GDM1 (cell line): ENCODE data around the gene DDOST.
"Not testable (repeated sequence)": the region's sequence is repeated elsewhere in the genome, so short reads cannot be mapped to it uniquely, and the experiment has no call there.

Source experiments
- DNase-seq: peaks from one replicate; lab custom pipeline; 2025; lab: John Stamatoyannopoulos, UW

Gene DDOST

DNA sequence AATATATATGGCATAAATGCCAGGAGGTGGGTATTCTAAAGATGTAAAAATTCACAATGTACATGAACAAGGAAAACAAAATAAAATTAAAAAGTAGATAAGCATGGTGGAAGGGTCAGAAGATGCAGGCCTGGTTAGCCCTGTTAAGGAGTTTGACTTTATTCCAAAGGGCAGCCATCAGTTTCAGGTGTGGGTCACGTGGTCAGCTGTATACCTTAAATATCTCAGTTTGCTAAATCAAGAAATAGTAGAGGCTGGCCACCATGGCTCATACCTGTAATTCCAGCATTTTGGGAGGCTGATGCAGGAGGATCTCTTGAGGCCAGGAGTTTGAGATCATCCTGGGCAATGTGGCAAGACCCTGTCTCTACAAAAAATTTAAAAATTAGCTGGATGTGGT, 36.5 kb downstream of the DDOST start:
- DNase-seq = no peak

DNA sequence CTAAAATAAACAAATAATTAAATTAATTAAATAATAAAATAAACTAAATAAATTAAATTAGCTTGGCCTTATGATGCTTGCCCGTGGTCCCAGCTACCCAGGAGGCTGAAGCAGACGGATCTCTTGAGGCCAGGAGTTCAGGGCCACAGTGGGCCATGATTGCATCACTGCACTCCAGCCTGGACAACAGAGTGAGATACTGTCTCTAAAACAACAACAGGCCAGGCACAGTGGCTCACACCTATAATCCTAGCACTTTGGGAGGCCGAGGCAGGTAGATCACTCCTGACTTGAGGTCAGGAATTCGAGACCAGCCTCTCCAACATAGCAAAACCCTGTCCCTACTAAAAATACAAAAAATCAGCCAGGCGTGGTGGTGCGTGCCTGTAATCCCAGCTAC, 40.2 kb downstream of the DDOST start:
- DNase-seq = no peak

DNA sequence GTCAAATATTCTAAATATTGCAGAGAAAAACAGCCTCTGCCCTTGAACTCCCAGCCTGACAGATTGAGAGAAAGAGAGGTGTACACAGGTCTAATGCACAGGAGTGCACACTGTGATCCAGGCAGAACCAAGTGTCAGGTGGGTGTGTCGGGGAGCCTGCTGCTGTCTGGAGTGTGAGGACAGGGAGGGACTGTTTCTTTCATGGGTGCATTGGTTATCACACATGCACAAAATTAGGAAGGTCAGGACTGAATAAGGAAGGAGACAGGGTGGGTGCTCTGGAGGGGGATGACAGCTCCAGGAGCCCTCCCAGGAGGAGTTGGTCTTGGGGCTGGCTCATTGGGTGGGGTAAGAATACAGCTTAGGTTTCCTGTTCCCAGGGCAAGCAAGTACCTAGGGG, 41.2 kb downstream of the DDOST start:
- DNase-seq = no peak

DNA sequence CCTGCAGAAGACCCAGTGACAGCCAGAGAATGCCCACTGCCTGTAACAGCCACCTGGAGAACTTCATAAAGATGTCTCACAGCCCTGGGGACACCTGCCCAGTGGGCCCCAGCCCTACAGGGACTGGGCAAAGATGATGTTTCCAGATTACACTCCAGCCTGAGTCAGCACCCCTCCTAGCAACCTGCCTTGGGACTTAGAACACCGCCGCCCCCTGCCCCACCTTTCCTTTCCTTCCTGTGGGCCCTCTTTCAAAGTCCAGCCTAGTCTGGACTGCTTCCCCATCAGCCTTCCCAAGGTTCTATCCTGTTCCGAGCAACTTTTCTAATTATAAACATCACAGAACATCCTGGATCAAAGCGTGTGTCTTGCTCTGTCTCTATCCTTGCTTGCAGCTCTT, 42.6 kb downstream of the DDOST start:
- DNase-seq = no peak

DNA sequence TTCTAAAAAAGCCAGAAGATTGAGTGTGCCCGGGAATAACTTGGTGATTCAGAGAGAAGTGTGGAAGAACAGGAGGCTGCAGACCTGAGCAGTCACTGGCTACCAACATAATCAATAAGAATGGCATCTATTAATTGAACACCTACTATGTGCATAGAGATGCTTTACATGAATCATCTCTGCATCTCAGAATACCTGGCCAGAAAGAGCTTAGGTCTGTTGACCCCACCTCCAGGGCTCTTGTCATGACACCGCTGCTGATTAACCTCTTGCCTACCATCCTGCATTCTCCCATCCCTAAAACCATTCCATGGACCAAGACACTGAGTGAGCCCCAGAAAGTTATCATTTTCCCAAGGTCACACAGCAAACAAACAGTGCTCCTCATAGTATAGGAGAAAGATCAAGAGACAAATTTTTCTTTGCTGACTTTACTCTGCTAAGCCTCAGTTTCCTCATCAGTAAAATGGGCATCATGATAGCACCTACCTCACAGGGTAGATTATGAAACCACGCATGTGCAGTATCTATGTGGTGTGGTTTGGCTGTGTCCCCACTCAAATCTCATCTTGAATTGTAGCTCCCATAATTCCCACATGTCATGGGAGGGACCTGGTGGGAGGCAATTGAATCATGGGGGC, 44.2 kb downstream of the DDOST start:
- DNase-seq = no peak

DNA sequence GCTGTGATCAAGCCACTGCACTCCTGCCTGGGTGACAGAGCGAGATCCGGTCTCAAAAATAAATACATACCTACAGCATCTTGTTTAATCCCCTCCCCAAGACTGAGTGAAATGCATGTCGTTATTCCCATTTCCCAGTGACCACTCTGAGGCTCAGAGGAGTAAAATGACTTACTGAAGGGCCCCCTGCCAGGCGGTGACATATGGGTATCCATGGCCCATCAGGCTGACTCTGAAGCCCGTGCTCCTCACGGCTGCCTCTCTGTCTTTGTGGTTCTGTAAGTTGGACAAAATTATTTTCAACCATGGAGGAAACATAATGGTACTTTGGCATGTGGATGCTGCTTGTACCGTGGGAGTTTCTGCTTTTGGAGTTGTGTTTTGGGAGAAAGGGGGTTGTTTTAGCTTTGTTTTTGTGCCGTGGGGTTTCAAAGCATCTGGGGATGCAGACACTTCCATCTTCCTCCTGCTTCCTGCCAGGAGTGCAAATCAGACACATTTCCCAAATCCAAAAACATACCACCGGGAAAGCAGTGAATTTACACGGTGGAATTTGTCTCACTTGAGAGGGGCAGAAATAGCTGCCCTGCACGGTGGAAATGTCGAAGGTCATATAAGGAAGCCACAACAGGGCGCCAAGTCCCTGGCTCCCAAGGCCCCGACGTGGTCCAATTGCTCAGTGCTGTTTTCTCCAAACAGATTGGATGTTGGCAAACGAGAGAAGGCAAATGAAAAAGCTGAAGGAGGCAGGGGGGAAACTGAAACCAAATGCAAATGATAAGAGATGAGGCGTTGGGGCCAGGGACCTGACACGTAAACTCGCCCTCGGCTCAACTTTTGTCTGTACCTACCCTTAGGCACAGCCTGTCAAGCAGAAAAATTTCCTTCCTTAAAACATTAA, 45.0 kb downstream of the DDOST start:
- DNase-seq = no peak

DNA sequence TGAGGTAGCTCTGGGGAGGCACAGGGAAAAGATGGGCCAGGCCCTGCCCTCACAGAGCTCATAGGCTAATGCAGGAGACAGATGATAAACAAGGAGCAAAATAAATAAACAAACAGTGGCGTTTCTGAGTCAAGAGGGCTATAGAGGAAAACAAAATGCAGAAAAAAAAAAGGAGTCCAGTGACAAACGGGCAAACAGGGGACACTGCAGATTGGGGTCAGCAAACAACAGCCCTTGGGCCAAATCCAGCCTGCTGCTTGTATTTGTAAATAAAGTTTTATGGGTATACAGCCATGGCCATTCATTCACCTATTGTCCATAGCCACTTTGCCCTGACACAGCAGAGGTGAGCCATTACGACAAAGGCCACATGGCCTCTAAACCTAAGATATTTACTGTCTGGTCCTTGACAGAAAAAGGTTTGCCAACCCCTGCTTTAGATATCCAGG, 47.0 kb downstream of the DDOST start:
- no peak for DNase-seq

DNA sequence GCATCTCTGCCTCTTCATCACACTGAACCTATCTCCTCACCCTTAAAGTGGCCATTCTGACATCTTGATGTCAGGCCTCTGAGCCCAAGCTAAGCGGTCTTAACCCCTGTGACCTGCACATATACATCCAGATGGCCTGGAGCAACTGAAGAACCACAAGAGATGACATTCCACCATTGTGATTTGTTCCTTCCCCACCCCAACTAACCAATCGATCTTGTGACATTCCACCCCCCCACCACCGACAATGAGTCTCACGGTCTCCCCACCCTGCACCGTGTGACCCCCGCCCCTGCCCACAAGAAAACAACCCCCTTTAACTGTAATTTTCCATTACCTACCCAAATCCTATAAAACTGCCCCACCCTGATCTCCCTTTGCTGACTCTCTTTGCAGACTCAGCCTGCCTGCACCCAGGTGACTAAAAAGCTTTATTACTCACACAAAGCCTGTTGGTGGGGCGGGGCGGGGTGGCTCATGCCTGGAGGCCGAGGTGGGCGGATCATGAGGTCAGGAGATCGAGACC, 48.9 kb downstream of the DDOST start:
- DNase-seq = no peak

DNA sequence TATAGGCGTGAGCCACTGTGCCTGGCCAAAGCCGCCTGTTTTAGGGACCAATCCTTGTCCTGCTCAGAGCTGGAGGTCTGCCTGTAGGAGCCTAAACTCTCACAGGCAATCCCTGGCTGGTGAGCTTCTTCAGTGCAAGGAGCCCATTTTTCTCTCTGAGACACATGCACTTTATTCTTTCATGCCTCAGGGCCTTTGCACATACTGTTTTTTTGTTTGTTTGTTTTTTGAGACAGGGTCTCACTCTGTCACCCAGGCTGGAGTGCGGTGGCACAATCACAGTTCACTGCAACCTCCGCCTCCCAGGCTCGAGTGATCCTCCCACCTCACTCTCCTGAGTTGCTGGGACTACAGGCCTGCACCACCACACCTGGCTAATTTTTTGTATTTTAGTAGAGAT, 49.5 kb downstream of the DDOST start:
- DNase-seq = no peak

DNA sequence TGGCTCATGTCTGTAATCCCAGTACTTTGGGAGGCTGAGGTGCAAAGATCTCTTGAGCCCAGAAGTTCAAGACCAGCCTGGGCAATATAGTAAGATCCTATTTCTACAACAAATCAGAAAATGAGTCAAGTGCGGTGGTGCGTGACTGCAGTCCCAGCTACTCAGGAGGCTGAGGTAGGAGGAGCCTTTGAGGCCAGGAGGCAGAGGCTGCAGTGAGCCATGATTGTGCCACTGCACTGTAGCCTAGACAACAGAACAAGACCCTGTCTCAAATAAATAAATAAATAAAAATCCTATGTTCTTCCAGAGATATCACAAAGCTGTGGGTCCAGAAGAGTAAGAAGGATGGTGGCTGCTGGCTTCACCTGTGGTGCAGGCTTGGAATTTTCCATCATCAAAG, 50.2 kb downstream of the DDOST start:
- no peak for DNase-seq

DNA sequence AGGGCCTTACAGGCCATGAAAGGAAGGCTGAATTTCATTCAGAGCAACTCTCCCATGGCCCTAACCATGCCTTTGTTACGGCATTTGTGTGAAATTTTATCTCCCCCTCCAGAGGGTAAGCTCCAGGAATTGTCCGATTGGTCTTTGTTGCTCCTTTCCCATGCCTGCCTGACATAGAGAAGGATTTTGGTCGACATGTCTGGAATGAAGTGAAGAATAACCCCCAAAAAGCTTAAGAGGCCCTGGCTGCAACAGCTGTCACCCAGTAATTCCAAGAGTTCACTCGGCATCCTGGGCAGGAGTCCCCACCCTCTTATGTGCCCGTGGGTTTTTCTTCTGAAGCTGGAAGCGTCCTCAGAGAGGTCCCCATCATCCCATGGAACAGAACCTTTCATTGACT, 51.6 kb downstream of the DDOST start:
- no peak for DNase-seq

DNA sequence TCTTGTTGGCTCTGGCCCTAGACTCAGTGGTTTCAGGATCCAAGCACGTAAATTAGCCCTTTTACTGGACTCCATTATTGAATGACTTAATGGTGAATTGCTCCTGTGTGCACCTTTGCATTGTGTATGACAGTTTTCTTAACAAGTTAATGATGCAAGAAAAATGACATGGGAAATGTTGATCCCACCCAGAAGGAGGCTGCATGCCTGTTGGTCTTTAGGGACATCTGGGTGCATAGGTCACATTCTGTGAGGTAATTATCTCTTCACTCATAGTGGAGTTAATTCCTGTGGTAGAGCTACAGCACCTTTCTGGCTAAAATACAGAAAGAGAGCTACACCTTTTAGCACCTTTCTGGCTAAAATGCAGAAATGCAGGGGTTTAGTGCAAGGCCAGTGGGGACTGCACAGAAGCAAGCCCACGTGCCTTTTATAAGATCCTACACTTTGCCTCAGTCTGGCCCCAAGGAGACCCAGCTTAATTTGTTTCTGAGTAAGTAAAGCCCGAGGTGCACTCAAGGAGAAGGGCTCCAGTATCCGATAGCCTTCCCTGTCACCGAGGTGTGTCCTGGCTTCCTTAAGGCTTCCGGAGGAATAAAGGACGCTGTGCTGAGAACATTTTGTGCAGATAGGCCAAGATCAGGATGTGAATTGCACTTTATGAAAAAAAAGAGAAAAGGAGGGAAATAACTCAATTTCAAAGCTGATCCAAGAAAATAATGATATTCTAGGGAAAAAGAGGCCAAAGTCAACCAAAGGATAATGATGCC, 54.2 kb downstream of the DDOST start:
- DNase-seq = not testable (repeated sequence)

DNA sequence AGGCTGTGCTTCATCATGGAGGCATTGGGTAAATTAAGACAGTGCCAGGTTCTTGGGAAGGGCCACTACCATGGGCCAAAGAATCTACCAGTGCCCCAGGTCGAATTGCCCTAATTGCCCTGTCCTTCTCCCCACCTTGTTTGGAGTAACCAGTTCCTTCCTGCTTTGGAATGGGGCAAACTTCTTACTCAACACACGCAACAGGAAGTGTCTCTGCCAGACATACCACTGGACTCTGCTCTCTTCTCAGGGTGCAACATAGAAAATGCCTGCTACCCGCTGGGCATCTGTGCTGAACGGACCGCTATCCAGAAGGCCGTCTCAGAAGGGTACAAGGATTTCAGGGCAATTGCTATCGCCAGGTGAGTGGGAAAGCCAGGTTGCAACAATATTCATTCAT, 56.5 kb downstream of the DDOST start:
- no peak for DNase-seq

DNA sequence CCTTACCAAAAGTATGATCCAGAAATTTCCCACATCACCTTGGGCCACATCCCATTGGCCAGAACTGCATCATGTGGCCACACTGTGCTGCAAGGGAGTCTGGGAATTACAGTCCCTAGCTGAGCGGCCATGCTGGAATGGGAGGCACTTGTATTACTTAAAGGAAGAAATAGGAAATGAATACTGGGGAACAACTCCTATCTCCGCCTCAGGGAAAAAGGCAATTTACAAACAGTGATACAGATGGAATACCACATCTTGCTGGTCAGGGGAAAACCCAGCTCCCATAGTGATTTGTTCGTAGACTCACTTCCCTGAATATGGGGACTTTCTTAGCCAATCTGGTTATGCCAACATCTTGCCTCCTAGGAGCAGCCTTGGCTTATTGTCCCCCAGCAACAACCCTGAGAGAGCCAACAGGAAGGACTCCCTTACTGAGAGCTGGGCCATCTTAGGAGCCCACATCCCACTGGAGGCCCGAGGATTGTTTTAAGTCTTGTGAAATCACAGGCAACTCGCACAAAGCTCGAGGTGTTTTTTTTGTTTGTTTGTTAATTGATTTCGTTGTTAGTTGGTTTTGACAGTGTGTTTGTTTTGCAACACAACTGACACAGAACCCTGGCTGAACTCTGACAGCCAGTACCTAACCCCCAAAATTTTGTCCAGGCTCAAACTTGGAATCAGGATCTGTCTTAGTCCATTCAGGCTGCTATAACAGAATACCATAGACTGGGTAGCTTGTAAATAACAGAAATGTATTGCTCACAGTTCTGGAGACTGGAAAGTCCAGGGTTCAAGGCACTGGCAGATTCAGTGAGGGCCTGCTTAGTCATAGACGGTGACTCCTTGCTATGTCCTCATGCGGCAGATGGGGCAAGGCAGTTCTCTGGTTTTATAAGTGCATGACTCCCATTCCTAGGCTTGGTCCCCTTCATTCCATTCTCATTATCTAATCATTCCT, 57.4 kb downstream of the DDOST start:
- DNase-seq = no peak

DNA sequence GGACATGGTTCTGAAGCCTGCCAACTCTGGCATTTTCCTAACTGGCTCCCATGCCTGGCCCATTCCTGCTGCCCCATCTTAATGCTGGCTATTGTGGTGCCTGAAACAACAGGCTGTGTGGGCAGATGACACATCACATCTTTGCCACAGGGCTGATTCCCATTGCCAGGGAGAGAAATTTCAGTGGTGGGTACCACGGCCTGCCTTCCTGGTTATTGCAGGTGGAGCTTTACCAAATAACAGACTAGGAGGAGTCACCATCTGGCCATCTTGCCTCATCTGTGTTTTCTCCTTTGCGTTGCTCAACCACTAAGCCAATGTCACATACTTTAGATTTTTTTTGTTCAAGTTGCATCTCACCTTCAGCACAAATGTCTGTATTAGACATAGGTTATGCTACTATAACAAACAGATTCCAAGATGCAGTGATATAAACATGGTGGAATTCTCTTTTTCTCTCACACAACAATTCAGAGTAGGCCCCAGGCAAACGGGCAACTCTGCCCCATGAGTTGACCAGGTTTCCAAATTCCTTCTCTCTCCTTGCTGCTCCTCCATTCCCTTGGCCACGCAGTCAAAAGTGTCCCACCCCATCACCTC, 58.2 kb downstream of the DDOST start:
- DNase-seq = no peak
